HL-60 (cell line): ENCODE measurements around the gene PFN2.

ENCODE experiments used
- DNase-seq, 2 experiments: peaks; one replicate each; pipeline ENCODE4 v3.0.0-alpha.2; 2010 to 2020; ENCODE audit warnings: low read depth in 1 of 2, low spot score in 1 of 2
- H3K27ac ChIP-seq: fragments of 250-450 bp; sonication (Bioruptor Pico); replicated peaks from 2 replicates; pipeline ENCODE4 v1.5.1; 2020; ENCODE audit warnings: mild to moderate bottlenecking, moderate library complexity
- H3K27me3 ChIP-seq: fragments of 250-450 bp; sonication (Bioruptor Pico); 2 replicates; pipeline ENCODE4 v1.5.1; 2021; ENCODE audit warnings: mild to moderate bottlenecking, moderate library complexity; ENCODE audit not compliant: insufficient read depth, poor library complexity, severe bottlenecking
- H3K4me3 ChIP-seq: replicated peaks from 2 replicates; pipeline ENCODE4 v1.5.1; 2011; ENCODE audit warnings: mild to moderate bottlenecking, control low read depth, low read length; ENCODE audit not compliant: insufficient read depth
- CTCF ChIP-seq: IDR thresholded peaks from one replicate; pipeline ENCODE4 v1.5.1; 2011; ENCODE audit warnings: low read length, control low read depth, inconsistent platforms; ENCODE audit not compliant: insufficient read depth
- GABPA ChIP-seq: IDR thresholded peaks from 2 replicates; pipeline ENCODE4 v1.6.1; 2012; ENCODE audit warnings: low read depth
- POLR2AphosphoS5 ChIP-seq: IDR thresholded peaks from 2 replicates; pipeline ENCODE4 v1.6.1; 2012; ENCODE audit warnings: low read depth
- REST ChIP-seq: IDR thresholded peaks from 2 replicates; pipeline ENCODE4 v1.6.1; 2012; ENCODE audit warnings: low read depth; ENCODE audit not compliant: insufficient replicate concordance
- SPI1 ChIP-seq: IDR thresholded peaks from 2 replicates; pipeline ENCODE4 v1.6.1; 2012; ENCODE audit warnings: low read depth, mild to moderate bottlenecking, borderline replicate concordance

PFN2 gene

GRCh38 chr3:149992416-149993058, 21.8 kb upstream of the PFN2 start:
- Histone ChIP-seq H3K27me3 (no peaks in the 10 kb centered on the region), H3K4me3 (no peak overlapping the region), H3K27ac (no peak overlapping the region)
- DNase-seq: no peak
- TF ChIP-seq GABPA: no peak
- TF ChIP-seq REST: no peak
- no peak for TF ChIP-seq POLR2AphosphoS5
- no peak for TF ChIP-seq CTCF
- TF ChIP-seq SPI1: no peak

- no peaks in the 10 kb centered on the region for H3K27me3 ChIP-seq
- no peak for DNase-seq
- TF ChIP-seq CTCF (no peak), POLR2AphosphoS5 (no peak), REST (no peak), SPI1 (peak; percentile 62)
- H3K4me3 ChIP-seq: no peak overlapping the region
- no peak overlapping the region for H3K27ac ChIP-seq
Measured at GRCh38 chr3:149990423-149990948, 19.8 kb upstream of the PFN2 start.

- H3K27ac ChIP-seq: no peak overlapping the region
- H3K27me3 ChIP-seq: no peaks in the 10 kb centered on the region
- H3K4me3 ChIP-seq: no peak overlapping the region
- no peak for DNase-seq
- TF ChIP-seq REST (no peak), GABPA (no peak), CTCF (no peak), POLR2AphosphoS5 (no peak), SPI1 (no peak)
Measured at GRCh38 chr3:149989307-149989706, 18.6 kb upstream of the PFN2 start.
